Cardiac septum (tissue), 1 donor: ENCODE results near the gene SMARCA2. TPM values are rescaled to one million over a fixed set of nuclear protein-coding genes. Genes with fewer than 3 reads are reported as not detected.

Experiments used
- DNase-seq: peaks from one replicate; pipeline ENCODE4 v3.0.0-alpha.2; 2020; ENCODE audit warnings: low spot score
- intact Hi-C: fragments of 100-400 bp; cut with DNase I; formaldehyde crosslinking; loops from one replicate; pipeline ENCODE4 v1.14.0; 2022
- total RNA-seq: library from RNA; stranded (reverse); fragmentation: NEBNext Ultra II Directional; extraction: Animal tissue kit (Norgen Biotek cat#: 25700); gene quantifications from one replicate; pipeline ENCODE4 v1.2.1, GENCODE V29; 2021
- donor health status: DM: no; HTN: no; CAD: no.

SMARCA2 gene
- total RNA-seq, 1 donor from 2014 or later, result 105 TPM

DNA sequence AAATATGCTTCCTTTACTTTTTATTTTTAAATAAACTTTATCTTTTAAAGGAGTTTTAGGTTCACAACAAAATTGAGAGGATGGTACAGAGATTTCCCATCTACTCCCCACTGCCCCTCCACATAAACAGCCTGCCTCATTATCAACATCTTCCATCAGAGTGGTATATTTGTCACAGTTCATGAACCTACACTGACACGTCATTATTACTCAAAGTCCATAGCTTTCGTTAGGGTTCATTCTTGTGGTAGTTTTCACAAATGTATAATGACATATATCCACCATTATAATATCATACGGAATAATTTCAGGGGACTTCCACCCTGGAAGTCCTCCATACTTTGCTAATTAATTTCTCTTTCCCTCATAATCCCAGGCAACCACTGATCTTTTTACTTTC lies 204.9 kb downstream of the SMARCA2 start:
- no peak for DNase-seq
- intact Hi-C loops, result no loop called here

DNA sequence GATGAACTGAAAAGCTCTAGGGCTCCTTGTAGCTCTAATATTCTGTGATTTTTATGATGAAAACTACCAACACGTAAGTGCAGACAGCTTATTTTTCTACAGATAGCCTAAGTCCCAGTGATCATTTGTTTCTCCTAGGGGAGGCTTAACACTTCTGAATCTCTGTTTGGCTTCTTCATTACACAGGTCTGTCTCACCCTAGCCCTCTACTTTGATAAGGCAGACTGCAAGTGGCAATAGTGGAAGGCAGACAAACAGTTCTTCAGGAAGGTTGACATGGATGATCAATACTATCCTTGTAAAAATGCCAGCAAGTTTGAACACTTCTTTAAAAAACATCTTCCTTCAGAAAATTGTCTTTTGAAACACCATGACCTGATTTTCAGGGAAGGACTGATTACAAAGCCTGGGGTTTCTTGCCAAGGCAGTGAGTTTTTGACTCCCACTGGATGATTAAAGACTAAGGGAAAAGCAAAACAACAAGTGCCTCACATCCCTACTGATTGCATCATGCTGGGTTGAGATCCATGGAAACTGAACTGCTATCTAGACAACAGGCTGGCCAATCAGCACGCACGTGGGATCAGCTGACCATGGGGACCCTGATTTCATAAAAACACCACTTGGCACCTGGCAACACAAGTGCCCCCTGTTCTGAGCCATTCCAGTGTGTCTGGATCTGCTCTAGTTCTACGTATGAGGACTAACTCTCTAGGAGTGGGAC lies 212.2 kb downstream of the SMARCA2 start:
- intact Hi-C loops, result no loop called here
- DNase-seq, result no peak

- intact Hi-C loops, result no loop called here
- no peak for DNase-seq
These were observed 213.0 kb downstream of the SMARCA2 start for GRCh38 chr9:2228132-2228531.

DNA sequence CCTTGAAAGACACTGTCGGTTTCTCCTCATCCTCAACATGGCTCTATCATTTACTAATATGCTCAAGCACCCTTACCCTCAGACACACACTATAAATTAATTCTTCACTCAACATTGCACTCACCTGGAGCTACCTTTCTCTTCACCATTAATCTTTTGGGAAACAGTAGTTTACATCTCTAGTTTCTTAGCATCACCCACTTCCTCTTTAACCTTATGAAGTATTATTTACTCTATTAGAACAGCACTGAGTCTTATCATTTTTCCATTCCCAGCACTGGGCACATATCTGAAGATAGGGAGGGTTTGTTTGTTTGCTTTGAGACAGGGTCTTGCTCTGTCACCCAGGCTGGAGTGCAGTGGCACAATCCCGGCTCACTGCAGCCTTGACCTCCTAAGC lies 213.5 kb downstream of the SMARCA2 start:
- intact Hi-C loops, result no loop called here
- DNase-seq, result no peak

- intact Hi-C loops, result no loop called here
These were observed 214.1 kb downstream of the SMARCA2 start for GRCh38 chr9:2229109-2229721.

DNA sequence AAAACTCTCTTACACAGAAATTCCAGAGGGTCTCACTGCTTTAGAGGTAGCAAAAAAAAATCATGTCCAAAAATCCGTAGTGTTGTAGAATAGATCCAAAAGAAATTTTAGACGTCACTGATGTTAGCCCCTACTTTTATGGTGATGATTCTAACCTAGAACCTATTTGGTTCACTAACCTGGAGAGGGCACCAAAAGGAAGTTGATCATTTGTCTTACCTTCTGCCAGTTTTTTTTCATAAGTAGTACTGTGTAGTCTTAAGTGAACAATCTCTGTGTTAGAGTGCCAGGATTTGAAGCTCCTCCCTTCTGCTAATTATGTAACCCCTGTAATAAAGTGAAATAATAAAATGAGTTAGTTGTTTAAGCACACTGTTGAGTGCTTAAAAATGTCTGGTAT lies 215.2 kb downstream of the SMARCA2 start:
- intact Hi-C loops, result no loop called here
- no peak for DNase-seq

More at GRCh38 chr9:2229109-2229721, 214.1 kb downstream of the SMARCA2 start:
- no peak for DNase-seq

- no peak for DNase-seq
- intact Hi-C loops, result no loop called here
These were observed 216.0 kb downstream of the SMARCA2 start for GRCh38 chr9:2231101-2231500.

- no peak for DNase-seq
- intact Hi-C loops, result no loop called here
These were observed 216.7 kb downstream of the SMARCA2 start for GRCh38 chr9:2231829-2232228.

GRCh38 chr9:2233274-2233673 lies 218.1 kb downstream of the SMARCA2 start:
- intact Hi-C loops, result no loop called here
- DNase-seq, result no peak

DNA sequence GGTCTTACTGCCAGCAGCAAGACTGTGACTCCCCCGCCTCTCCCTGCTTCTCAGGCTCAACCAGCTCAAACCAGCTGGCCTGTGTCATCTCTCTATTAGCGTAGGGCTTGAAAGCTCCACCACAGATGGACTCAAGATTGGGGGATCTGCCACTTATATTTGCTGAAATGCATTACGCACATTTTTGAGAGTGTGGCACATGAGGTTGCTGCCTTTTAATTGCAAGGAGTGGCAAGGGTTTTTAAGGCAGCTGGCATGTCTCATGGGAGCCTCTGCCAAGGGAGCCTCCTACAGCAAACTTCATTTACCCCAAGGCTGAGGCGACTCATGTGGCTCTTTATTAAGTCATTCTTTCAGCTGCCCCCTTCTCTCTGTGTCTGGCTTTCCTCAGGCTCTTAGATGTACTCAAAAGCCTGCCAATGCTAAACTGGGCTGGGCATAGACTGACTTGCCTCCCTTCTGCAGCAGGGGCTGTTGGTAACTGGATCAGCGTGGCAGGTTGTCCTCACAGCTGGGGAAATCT lies 219.3 kb downstream of the SMARCA2 start:
- intact Hi-C loops, result no loop called here
- no peak for DNase-seq

- intact Hi-C loops, result no loop called here
- no peak for DNase-seq
These were observed 220.5 kb downstream of the SMARCA2 start for GRCh38 chr9:2235623-2236022.

DNA sequence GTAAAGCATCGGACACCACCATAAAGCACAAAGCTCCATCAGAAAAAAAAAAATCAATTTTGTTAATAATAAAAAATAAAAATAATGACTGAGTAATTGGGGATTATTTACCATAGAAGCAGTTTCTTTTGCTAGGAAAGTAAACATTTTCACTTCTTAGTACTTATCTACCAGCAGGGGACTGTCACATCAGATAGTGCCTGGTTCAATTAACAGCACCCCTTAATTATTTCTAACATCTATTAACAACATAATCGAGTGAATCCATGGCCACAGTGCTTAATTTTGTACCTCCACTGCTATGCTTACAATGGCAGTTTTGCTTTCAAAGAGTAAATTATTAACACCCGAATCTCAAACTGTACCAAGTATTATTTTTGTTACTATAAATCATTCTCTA lies 221.7 kb downstream of the SMARCA2 start:
- no peak for DNase-seq
- intact Hi-C loops, result no loop called here

DNA sequence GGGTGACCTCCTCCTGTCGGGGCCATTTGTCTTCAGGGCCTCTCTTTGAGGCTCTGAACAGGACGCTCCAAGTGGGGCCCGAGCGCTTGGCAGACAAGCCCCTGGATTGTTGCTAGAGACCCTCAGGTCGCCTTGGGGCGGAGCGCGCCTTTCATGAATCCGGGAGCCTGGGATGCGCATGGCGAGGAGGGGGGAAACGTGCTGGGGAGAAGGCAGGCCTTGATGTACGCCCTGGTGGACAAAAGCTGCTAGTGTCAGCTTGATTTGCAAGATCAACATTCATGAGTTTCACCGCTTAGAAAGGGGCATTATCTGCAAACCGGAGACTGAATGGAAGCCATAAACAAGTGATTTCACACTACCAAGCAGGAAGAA lies 226.3 kb downstream of the SMARCA2 start:
- DNase-seq, result no peak
- intact Hi-C loops, result loop anchor here (10.0 kb wide), 1 partner anchor 87 kb away; no protein-coding TSS in a partner anchor

DNA sequence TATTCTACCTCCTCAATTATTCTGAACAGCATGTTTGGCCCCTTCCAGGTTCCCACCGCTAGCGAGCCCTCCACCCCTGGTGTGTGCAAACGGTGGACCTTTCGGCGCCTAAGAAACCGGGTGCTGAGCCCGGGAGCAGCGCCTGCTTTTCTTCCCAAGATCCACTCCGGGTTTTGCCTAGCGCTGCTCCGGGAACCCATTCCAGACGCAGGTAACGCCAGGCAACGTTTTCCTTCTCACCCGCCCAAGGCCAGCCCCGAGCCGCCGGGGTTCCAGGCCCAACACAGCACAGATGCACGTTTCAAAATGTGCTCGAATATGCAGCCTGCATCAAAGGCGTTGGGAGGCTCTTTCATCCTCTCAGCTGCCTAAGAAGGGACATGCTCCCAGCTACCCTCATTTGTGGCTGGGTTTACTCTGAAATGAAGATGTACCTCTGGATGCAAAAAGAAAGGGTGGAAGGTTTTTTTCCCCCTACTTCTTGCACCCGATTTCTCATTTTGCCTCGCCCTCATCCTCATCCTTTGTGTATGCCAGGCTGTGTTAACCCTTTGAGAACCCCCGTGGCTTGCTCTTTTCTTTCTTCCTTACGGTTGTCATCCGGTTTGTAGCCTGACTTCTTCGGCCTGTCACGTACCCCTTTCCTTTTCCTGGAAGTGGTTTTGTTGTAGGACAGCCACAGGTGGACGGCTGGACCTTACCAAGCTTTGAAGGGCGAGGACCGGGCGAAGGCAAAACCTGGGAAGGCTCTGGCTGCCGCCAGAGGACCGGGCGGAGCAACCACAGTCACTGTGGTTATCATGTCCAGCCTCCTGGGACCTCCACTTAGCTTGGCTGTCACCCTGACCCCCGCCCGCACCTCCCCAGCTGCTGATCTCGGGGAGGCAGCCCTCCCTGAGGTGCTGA lies 226.9 kb downstream of the SMARCA2 start:
- peak; percentile 88 for DNase-seq
- intact Hi-C loops, result loop anchor here (2.0 to 10.0 kb wide), 2 partner anchors 87 to 603 kb away; partner anchors contain the start of gene PUM3

DNA sequence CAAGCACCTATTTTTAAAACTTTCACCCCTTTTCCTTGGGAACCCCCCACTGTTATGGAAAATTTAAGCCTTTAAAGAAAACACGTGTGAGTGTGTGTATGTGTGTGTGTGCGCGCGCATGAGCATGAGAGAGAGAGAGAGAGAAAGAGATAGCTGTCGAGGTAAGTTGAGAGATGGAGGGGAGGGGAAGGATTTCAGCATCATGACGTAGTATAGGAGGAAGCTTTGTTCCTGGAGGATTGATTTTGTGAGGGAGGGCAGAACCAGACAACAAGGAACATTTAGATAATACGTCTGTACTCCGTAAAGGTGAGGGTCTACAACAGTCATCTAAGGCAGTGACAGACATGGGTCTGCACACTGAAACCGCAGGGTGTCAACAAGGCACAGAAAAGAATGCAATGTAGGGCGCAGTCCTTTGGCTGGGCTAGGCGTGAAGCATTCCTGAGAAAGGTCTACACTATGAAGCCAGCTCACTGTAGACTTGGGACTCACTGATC lies 227.7 kb downstream of the SMARCA2 start:
- DNase-seq, result no peak
- intact Hi-C loops, result loop anchor here (2.0 to 10.0 kb wide), 2 partner anchors 88 to 602 kb away; partner anchors contain the start of gene PUM3
